ENCODE data around the gene SLC47A2.

The SLC47A2 gene

GRCh38 chr17:19743101-19744100 is 27.0 kb upstream of the SLC47A2 start:
- DNase-seq (ENCODE audit: low spot score), result no peak
- in situ Hi-C loops (cut with MboI; ENCODE audit: low pct_unique_long_range_greater_than_20kb, low sequenced_read_pairs, unreplicated experiment), result no loop called here
- TF ChIP-seq CTCF (IDR thresholded peaks at IDR 0.05; ENCODE audit: extremely low read depth, insufficient read depth, missing control alignments), result no peak

- TF ChIP-seq CTCF (IDR thresholded peaks at IDR 0.05; ENCODE audit: extremely low read depth, insufficient read depth, missing control alignments), result no peak
- no peak for DNase-seq (ENCODE audit: low spot score)
- in situ Hi-C loops (cut with MboI; ENCODE audit: low pct_unique_long_range_greater_than_20kb, low sequenced_read_pairs, unreplicated experiment), result no loop called here
Observed at GRCh38 chr17:19742495-19742894, 26.1 kb upstream of the SLC47A2 start.

- TF ChIP-seq CTCF (IDR thresholded peaks at IDR 0.05; ENCODE audit: extremely low read depth, insufficient read depth, missing control alignments), result no peak
- in situ Hi-C loops (cut with MboI; ENCODE audit: low pct_unique_long_range_greater_than_20kb, low sequenced_read_pairs, unreplicated experiment), result no loop called here
- no peak for DNase-seq (ENCODE audit: low spot score)
Observed at GRCh38 chr17:19741832-19742457, 25.6 kb upstream of the SLC47A2 start.

- in situ Hi-C loops (cut with MboI; ENCODE audit: low pct_unique_long_range_greater_than_20kb, low sequenced_read_pairs, unreplicated experiment), result no loop called here
Observed at GRCh38 chr17:19740933-19741332, 24.5 kb upstream of the SLC47A2 start.

GRCh38 chr17:19739241-19740201 is 23.1 kb upstream of the SLC47A2 start:
- in situ Hi-C loops (cut with MboI; ENCODE audit: low pct_unique_long_range_greater_than_20kb, low sequenced_read_pairs, unreplicated experiment), result no loop called here
- no peak for DNase-seq (ENCODE audit: low spot score)
- TF ChIP-seq CTCF (IDR thresholded peaks at IDR 0.05; ENCODE audit: extremely low read depth, insufficient read depth, missing control alignments), result no peak

More at GRCh38 chr17:19740933-19741332, 24.5 kb upstream of the SLC47A2 start:
- no peak for TF ChIP-seq CTCF (IDR thresholded peaks at IDR 0.05; ENCODE audit: extremely low read depth, insufficient read depth, missing control alignments)
- DNase-seq (ENCODE audit: low spot score), result no peak

GRCh38 chr17:19738757-19739156 is 22.4 kb upstream of the SLC47A2 start:
- in situ Hi-C loops (cut with MboI; ENCODE audit: low pct_unique_long_range_greater_than_20kb, low sequenced_read_pairs, unreplicated experiment), result no loop called here
- DNase-seq (ENCODE audit: low spot score), result no peak
- TF ChIP-seq CTCF (IDR thresholded peaks at IDR 0.05; ENCODE audit: extremely low read depth, insufficient read depth, missing control alignments), result no peak

Measured in GM13977 (cell line).